SK-N-MC (cell line): ENCODE measurements around the gene TCF7L1.

Experiments used
- DNase-seq: peaks from one replicate; pipeline ENCODE4 v3.0.0-alpha.2; 2011; ENCODE audit warnings: low read depth, low spot score
- H3K27ac ChIP-seq: fragments of 200-600 bp; sonication (generic); 2 replicates; pipeline ENCODE4 v1.5.1; 2016; ENCODE audit warnings: mixed run types
- H3K36me3 ChIP-seq: fragments of 200-600 bp; sonication (generic); 2 replicates; pipeline ENCODE4 v1.6.1; 2017; ENCODE audit warnings: antibody characterized with exemption, low read length, mixed read lengths; ENCODE audit not compliant: insufficient read depth
- H3K4me3 ChIP-seq: fragments of 200-600 bp; sonication (generic); 2 replicates; pipeline ENCODE4 v1.5.1; 2016
- H3K9ac ChIP-seq: fragments of 200-600 bp; sonication (generic); 2 replicates; pipeline ENCODE4 v1.8.0; 2017; ENCODE audit warnings: mixed run types, mixed read lengths; ENCODE audit not compliant: insufficient read length
- H3K9me3 ChIP-seq: fragments of 200-600 bp; sonication (generic); 2 replicates; pipeline ENCODE4 v1.6.1; 2017; ENCODE audit warnings: low read depth, mild to moderate bottlenecking, antibody characterized with exemption, low read length, moderate library complexity, mixed read lengths
- EZH2 ChIP-seq: fragments of 200-600 bp; sonication (generic); IDR thresholded peaks from one replicate; pipeline ENCODE4 v1.6.1; 2017; ENCODE audit warnings: antibody characterized with exemption
- FOXP2 ChIP-seq: optimal IDR thresholded peaks from 2 replicates; pipeline ENCODE3; 2011; ENCODE audit warnings: mild to moderate bottlenecking, moderate library complexity; ENCODE audit not compliant: insufficient read depth; ENCODE audit errors: extremely low read length, control extremely low read depth
- POLR2AphosphoS5 ChIP-seq: IDR thresholded peaks from 2 replicates; pipeline ENCODE4 v1.6.1; 2012; ENCODE audit warnings: mild to moderate bottlenecking, low read depth, low read length, borderline replicate concordance

Gene TCF7L1

GRCh38 chr2:85239102-85239501 is 105.9 kb downstream of the TCF7L1 start:
- DNase-seq: no peak
- no peak for TF ChIP-seq POLR2AphosphoS5
- TF ChIP-seq EZH2: no peak
- TF ChIP-seq FOXP2: no peak
- Histone ChIP-seq H3K9me3 (no peaks in the 10 kb centered on the region), H3K9ac (no peak overlapping the region), H3K27ac (no peak overlapping the region), H3K36me3 (no peaks in the 10 kb centered on the region), H3K4me3 (no peak overlapping the region)

- Histone ChIP-seq H3K36me3 (no peaks in the 10 kb centered on the region), H3K27ac (no peak overlapping the region), H3K9me3 (no peaks in the 10 kb centered on the region), H3K4me3 (no peak overlapping the region), H3K9ac (no peak overlapping the region)
- TF ChIP-seq FOXP2 (no peak), POLR2AphosphoS5 (no peak), EZH2 (no peak)
- no peak for DNase-seq
Measured at GRCh38 chr2:85240055-85240454, 106.9 kb downstream of the TCF7L1 start.

GRCh38 chr2:85242321-85242720 is 109.1 kb downstream of the TCF7L1 start:
- Histone ChIP-seq H3K4me3 (no peak overlapping the region), H3K9me3 (no peaks in the 10 kb centered on the region), H3K36me3 (no peaks in the 10 kb centered on the region), H3K27ac (no peak overlapping the region), H3K9ac (no peak overlapping the region)
- no peak for DNase-seq
- TF ChIP-seq EZH2: no peak
- TF ChIP-seq FOXP2: no peak
- TF ChIP-seq POLR2AphosphoS5: no peak

GRCh38 chr2:85243101-85244072 is 110.2 kb downstream of the TCF7L1 start:
- H3K9ac ChIP-seq: no peak overlapping the region
- H3K36me3 ChIP-seq: no peaks in the 10 kb centered on the region
- DNase-seq: no peak
- TF ChIP-seq FOXP2: no peak
- TF ChIP-seq POLR2AphosphoS5: no peak
- no peak for TF ChIP-seq EZH2
- H3K4me3 ChIP-seq: no peak overlapping the region
- H3K9me3 ChIP-seq: no peaks in the 10 kb centered on the region
- no peak overlapping the region for H3K27ac ChIP-seq

- Histone ChIP-seq H3K9ac (no peak overlapping the region), H3K9me3 (no peaks in the 10 kb centered on the region), H3K36me3 (no peaks in the 10 kb centered on the region), H3K27ac (peak overlapping the region; percentile 12; the same call in 1 of the 2 replicates), H3K4me3 (no peak overlapping the region)
- DNase-seq: no peak
- TF ChIP-seq FOXP2 (no peak), EZH2 (no peak), POLR2AphosphoS5 (no peak)
Measured at GRCh38 chr2:85244828-85245227, 111.6 kb downstream of the TCF7L1 start.

GRCh38 chr2:85245891-85246290 is 112.7 kb downstream of the TCF7L1 start:
- peak overlapping the region; percentile 95 for H3K27ac ChIP-seq
- no peak overlapping the region for H3K9ac ChIP-seq
- no peak for DNase-seq
- no peak for TF ChIP-seq POLR2AphosphoS5
- no peak for TF ChIP-seq EZH2
- TF ChIP-seq FOXP2: no peak
- no peaks in the 10 kb centered on the region for H3K9me3 ChIP-seq
- H3K36me3 ChIP-seq: no peaks in the 10 kb centered on the region
- H3K4me3 ChIP-seq: peak overlapping the region; percentile 65

- H3K9me3 ChIP-seq: no peaks in the 10 kb centered on the region
- H3K4me3 ChIP-seq: peak overlapping the region; percentile 65
- TF ChIP-seq EZH2: no peak
- peak; percentile 51; the same call in 1 of the 2 replicates for TF ChIP-seq POLR2AphosphoS5
- peak; percentile 74 for TF ChIP-seq FOXP2
- H3K9ac ChIP-seq: no peak overlapping the region
- H3K27ac ChIP-seq: peak overlapping the region; percentile 95
- H3K36me3 ChIP-seq: no peaks in the 10 kb centered on the region
- no peak for DNase-seq
Measured at GRCh38 chr2:85246348-85246747, 113.2 kb downstream of the TCF7L1 start.

GRCh38 chr2:85247610-85248009 is 114.4 kb downstream of the TCF7L1 start:
- peak overlapping the region; percentile 65 for H3K4me3 ChIP-seq
- DNase-seq: peak; percentile 83
- no peaks in the 10 kb centered on the region for H3K36me3 ChIP-seq
- peak overlapping the region; percentile 95 for H3K27ac ChIP-seq
- no peaks in the 10 kb centered on the region for H3K9me3 ChIP-seq
- H3K9ac ChIP-seq: peak overlapping the region; percentile 11
- peak; percentile 17 for TF ChIP-seq FOXP2
- no peak for TF ChIP-seq EZH2
- no peak for TF ChIP-seq POLR2AphosphoS5
